HCT116 (cell line): ENCODE measurements around the gene OCSTAMP. TPM values are rescaled to one million over a fixed set of nuclear protein-coding genes. Genes with fewer than 3 reads are reported as not detected.

Source experiments
- ATAC-seq: fragments of 200-7000 bp; cut with Tn5 transposase; 2 replicates; pipeline ENCODE4 v1.9.1; 2020; ENCODE audit warnings: mild to moderate bottlenecking, moderate library complexity
- BruUV-seq: library from RNA; stranded (reverse); fragments of 400-500 nt; replicated peaks from 2 replicates; lab custom pipeline; 2021; lab: Mats Ljungman, UMichigan
- CTCF ChIA-PET: fragments of 300-600 bp; sonication (Branson Sonifier 250); formaldehyde crosslinking; loops from one replicate; lab custom pipeline; 2021; ENCODE audit warnings: antibody characterized with exemption; lab: Charles Lee
- POLR2A ChIA-PET: fragments of 300-600, 350-600 bp; sonication (Branson Sonifier 250); formaldehyde crosslinking; loops from one replicate; lab custom pipeline; 2021; ENCODE audit warnings: antibody characterized with exemption; lab: Charles Lee
- RAD21 ChIA-PET, 2 experiments: fragments of 300-600 bp; sonication (Branson Sonifier 250); formaldehyde crosslinking; loops; one replicate each; lab custom pipeline; 2023; ENCODE audit warnings: low total read pairs in 2 of 2; ENCODE audit not compliant: uncharacterized antibody in 2 of 2, unreplicated experiment in 2 of 2, low non-redundant PET in 1 of 2; lab: Charles Lee
- DNase-seq: peaks from one replicate; pipeline ENCODE4 v3.0.0-alpha.2; 2010; ENCODE audit warnings: low read depth, low spot score
- H2AFZ ChIP-seq: fragments of 200-600 bp; shearing (Covaris generic), sonication (generic); 2 replicates; pipeline ENCODE4 v1.6.1; 2017; ENCODE audit warnings: low read depth, mixed run types, mixed read lengths, antibody characterized with exemption, low read length; ENCODE audit not compliant: poor library complexity, severe bottlenecking
- H3K27ac ChIP-seq: 2 replicates; pipeline ENCODE4 v1.5.1; 2012; ENCODE audit warnings: low read depth, low read length
- H3K27me3 ChIP-seq: fragments of 200-600 bp; sonication (generic); 2 replicates; pipeline ENCODE4 v1.6.1; 2016; ENCODE audit warnings: mixed run types, low read length, mixed read lengths; ENCODE audit not compliant: insufficient read depth
- H3K36me3 ChIP-seq, 2 experiments: fragments of 200-500 bp in 1 of 2; fragments of 200-600 bp in 1 of 2; sonication (Bioruptor generic) in 1 of 2; sonication (generic) in 1 of 2; 2 replicates each; pipeline versions ENCODE4 v1.5.1 to v1.6.1; 2014 to 2016; ENCODE audit warnings: low read length in 2 of 2, inconsistent platforms in 1 of 2, mixed read lengths in 1 of 2, mixed run types in 1 of 2; ENCODE audit not compliant: insufficient read depth in 2 of 2, control insufficient read depth in 1 of 2
- H3K4me1 ChIP-seq, 2 experiments: fragments of 200-600 bp in 1 of 2; sonication (generic) in 1 of 2; 2 replicates each; pipeline versions ENCODE4 v1.5.1 to v1.6.1; 2012 to 2017; ENCODE audit warnings: low read length in 2 of 2, inconsistent platforms in 1 of 2, mild to moderate bottlenecking in 1 of 2, mixed read lengths in 1 of 2, mixed run types in 1 of 2, moderate library complexity in 1 of 2; ENCODE audit not compliant: insufficient read depth in 2 of 2, control insufficient read depth in 1 of 2
- H3K4me2 ChIP-seq: fragments of 200-600 bp; sonication (generic); 2 replicates; pipeline ENCODE4 v1.6.1; 2017; ENCODE audit warnings: mixed run types, low read length, mixed read lengths
- H3K4me3 ChIP-seq, 2 experiments: fragments of 200-600 bp in 1 of 2; sonication (generic) in 1 of 2; replicated peaks in 1 of 2; 2 replicates each; pipeline ENCODE4 v1.5.1; 2011 to 2016; ENCODE audit warnings: low read length in 2 of 2, control low read depth in 1 of 2, low read depth in 1 of 2, mild to moderate bottlenecking in 1 of 2, mixed read lengths in 1 of 2, mixed run types in 1 of 2
- H3K79me2 ChIP-seq: fragments of 200-600 bp; sonication (generic); 2 replicates; pipeline ENCODE4 v1.6.1; 2017; ENCODE audit warnings: mild to moderate bottlenecking, mixed run types, low read length, moderate library complexity, mixed read lengths; ENCODE audit not compliant: insufficient read depth
- H3K9ac ChIP-seq: fragments of 200-600 bp; sonication (generic); 2 replicates; pipeline ENCODE4 v1.6.1; 2016; ENCODE audit warnings: low read length, mixed read lengths
- H3K9me2 ChIP-seq: fragments of 200-600 bp; sonication (generic), shearing (Covaris generic); 2 replicates; pipeline ENCODE4 v1.6.1; 2017; ENCODE audit warnings: mixed run types, mild to moderate bottlenecking, moderate library complexity; ENCODE audit not compliant: insufficient read depth
- H3K9me3 ChIP-seq, 2 experiments: fragments of 200-500 bp in 1 of 2; fragments of 200-600 bp in 1 of 2; sonication (Bioruptor generic) in 1 of 2; sonication (generic) in 1 of 2; 2 replicates each; pipeline ENCODE4 v1.6.1; 2014 to 2017; ENCODE audit warnings: low read length in 2 of 2, mixed read lengths in 2 of 2, inconsistent platforms in 1 of 2, low read depth in 1 of 2, mild to moderate bottlenecking in 1 of 2, mixed run types in 1 of 2, moderate library complexity in 1 of 2; ENCODE audit not compliant: control insufficient read depth in 1 of 2, insufficient read depth in 1 of 2
- H4K20me1 ChIP-seq: fragments of 200-600 bp; sonication (generic), shearing (Covaris generic); 2 replicates; pipeline ENCODE4 v1.6.1; 2017; ENCODE audit warnings: mixed run types, mild to moderate bottlenecking, moderate library complexity; ENCODE audit not compliant: insufficient read depth
- ATF3 ChIP-seq: IDR thresholded peaks from 2 replicates; pipeline ENCODE4 v1.6.1; 2012
- CBX3 ChIP-seq: IDR thresholded peaks from 2 replicates; pipeline ENCODE4 v1.6.1; 2012; ENCODE audit warnings: low read depth
- CEBPB ChIP-seq: IDR thresholded peaks from 2 replicates; pipeline ENCODE4 v1.6.1; 2012; ENCODE audit warnings: low read depth
- EGR1 ChIP-seq: IDR thresholded peaks from 2 replicates; pipeline ENCODE4 v1.6.1; 2012; ENCODE audit warnings: low read depth
- ELF1 ChIP-seq: IDR thresholded peaks from 2 replicates; pipeline ENCODE4 v1.6.1; 2012; ENCODE audit warnings: low read depth, borderline replicate concordance
- EZH2 ChIP-seq: fragments of 200-600 bp; sonication (generic); IDR thresholded peaks from 2 replicates; pipeline ENCODE4 v1.6.1; 2017; ENCODE audit warnings: antibody characterized with exemption, mixed run types
- EZH2phosphoT487 ChIP-seq: fragments of 200-600 bp; IDR thresholded peaks from 2 replicates; pipeline ENCODE4 v1.6.1; 2018; ENCODE audit warnings: antibody characterized with exemption, borderline replicate concordance
- FOSL1 ChIP-seq: IDR thresholded peaks from 2 replicates; pipeline ENCODE4 v1.6.1; 2012; ENCODE audit warnings: low read depth
- MAX ChIP-seq: IDR thresholded peaks from 2 replicates; pipeline ENCODE4 v1.6.1; 2012
- POLR2A ChIP-seq: IDR thresholded peaks from 2 replicates; pipeline ENCODE4 v1.7.0; 2011; ENCODE audit warnings: borderline replicate concordance; ENCODE audit not compliant: insufficient read depth, insufficient read length; ENCODE audit errors: extremely low read depth
- POLR2AphosphoS5 ChIP-seq: IDR thresholded peaks from 2 replicates; pipeline ENCODE4 v1.6.1; 2011; ENCODE audit warnings: mild to moderate bottlenecking, low read depth, low read length, moderate library complexity
- RAD21 ChIP-seq: IDR thresholded peaks from 2 replicates; pipeline ENCODE4 v1.6.1; 2012; ENCODE audit warnings: low read depth, mild to moderate bottlenecking
- REST ChIP-seq: IDR thresholded peaks from 2 replicates; pipeline ENCODE4 v1.6.1; 2012; ENCODE audit warnings: low read depth
- SIN3A ChIP-seq: IDR thresholded peaks from 2 replicates; pipeline ENCODE4 v1.6.1; 2012; ENCODE audit warnings: low read depth
- SP1 ChIP-seq: IDR thresholded peaks from 2 replicates; pipeline ENCODE4 v1.6.1; 2012; ENCODE audit warnings: low read depth
- SRF ChIP-seq: IDR thresholded peaks from 2 replicates; pipeline ENCODE4 v1.6.1; 2012; ENCODE audit warnings: low read depth
- TCF7L2 ChIP-seq: IDR thresholded peaks from 2 replicates; pipeline ENCODE4 v1.7.0; 2011; ENCODE audit warnings: borderline replicate concordance, inconsistent platforms; ENCODE audit not compliant: insufficient read depth, insufficient read length; ENCODE audit errors: extremely low read depth
- YY1 ChIP-seq: IDR thresholded peaks from 2 replicates; pipeline ENCODE4 v1.6.1; 2011; ENCODE audit warnings: low read length, low read depth, moderate library complexity, mild to moderate bottlenecking; ENCODE audit not compliant: insufficient replicate concordance; ENCODE audit errors: extremely low read depth
- ZNF274 ChIP-seq: fragments of 200-500 bp; sonication (Bioruptor generic); IDR thresholded peaks from 2 replicates; pipeline ENCODE4 v1.6.1; 2014; ENCODE audit warnings: mild to moderate bottlenecking, low read depth, low read length, inconsistent platforms
- intact Hi-C: fragments of 100-400 bp; cut with micrococcal nuclease; formaldehyde crosslinking; loops from 2 replicates; pipeline ENCODE4 v1.10.0; 2022
- total RNA-seq: library from RNA; stranded (reverse); gene quantifications from one replicate; pipeline ENCODE4 v1.2.1, GENCODE V29; 2021; ENCODE audit not compliant: unreplicated experiment

The OCSTAMP gene
- total RNA-seq, 1 experiment from 2014 or later, result not detected

GRCh38 chr20:46559001-46559400 lies 8.5 kb upstream of the OCSTAMP start (continued):
- no peak for TF ChIP-seq SIN3A
- TF ChIP-seq SRF, result no peak
- TF ChIP-seq EGR1, result no peak
- TF ChIP-seq POLR2A, result no peak

GRCh38 chr20:46558511-46558959 lies 8.1 kb upstream of the OCSTAMP start:
- H3K4me2 ChIP-seq, result no peak overlapping the region
- H4K20me1 ChIP-seq, result no peaks in the 10 kb centered on the region
- no peaks in the 10 kb centered on the region for H3K79me2 ChIP-seq
- no peaks in the 10 kb centered on the region for H3K27me3 ChIP-seq
- DNase-seq, result no peak
- TF ChIP-seq EZH2phosphoT487 (no peak), ZNF274 (no peak), ELF1 (no peak), SP1 (no peak), YY1 (no peak), SRF (no peak), FOSL1 (no peak), EGR1 (no peak), POLR2A (no peak), CBX3 (no peak), POLR2AphosphoS5 (no peak), EZH2 (no peak), CEBPB (no peak), RAD21 (no peak), MAX (no peak), SIN3A (no peak), TCF7L2 (no peak), REST (no peak), ATF3 (no peak)
- TF ChIP-seq, all 23 proteins: peak for 0
- CTCF ChIA-PET, result interaction anchor here (0.7 kb wide), 1 partner anchor 10 kb away, joined by 3 read pairs; no protein-coding TSS in a partner anchor
- no peaks in the 10 kb centered on the region for H3K9me2 ChIP-seq
- H3K9ac ChIP-seq, result no peak overlapping the region
- no peaks in the 10 kb centered on the region for H3K9me3 ChIP-seq
- RAD21 ChIA-PET, result no interaction called here
- POLR2A ChIA-PET, result no interaction called here
- intact Hi-C loops, result no loop called here
- BruUV-seq, result no TSS peak
- no peaks in the 10 kb centered on the region for H3K36me3 ChIP-seq
- no peak for ATAC-seq
- H3K4me3 ChIP-seq, result no peak overlapping the region
- H3K27ac ChIP-seq, result no peak overlapping the region
- peaks cover 4 to 14% of the 10 kb centered on the region in 2 experiments; a peak in 2 of 4 replicates for H3K4me1 ChIP-seq
- no peak overlapping the region for H2AFZ ChIP-seq
